K562 (cell line): ENCODE measurements around the gene TRIM38. TPM values are rescaled to one million over a fixed set of nuclear protein-coding genes. Genes with fewer than 3 reads are reported as not detected.

ENCODE experiments used
- CHCHD3 ChIP-seq: fragments of 250-450 bp; sonication (Bioruptor Pico); IDR thresholded peaks from 2 replicates; pipeline ENCODE4 v2.1.2; 2022; ENCODE audit warnings: mild to moderate bottlenecking
- CTCFL ChIP-seq: IDR thresholded peaks from 2 replicates; pipeline ENCODE4 v1.6.1; 2011; ENCODE audit warnings: borderline replicate concordance, low read depth, mild to moderate bottlenecking, moderate library complexity, low read length; ENCODE audit not compliant: insufficient read depth, poor library complexity, severe bottlenecking
- E2F3 ChIP-seq: fragments of 250-450 bp; sonication (Bioruptor Pico); IDR thresholded peaks from 2 replicates; pipeline ENCODE4 v1.4.0; 2020; ENCODE audit warnings: mild to moderate bottlenecking
- ETV6 ChIP-seq, 3 experiments: fragments of 150-350 bp in 1 of 3; sonication (generic) in 1 of 3; formaldehyde crosslinking in 1 of 3; IDR thresholded peaks; 2 replicates each; pipeline versions ENCODE4 v1.6.1 to v1.8.0; 2014 to 2022; ENCODE audit warnings: borderline replicate concordance in 2 of 3, low read depth in 2 of 3, antibody characterized with exemption in 1 of 3, low read length in 1 of 3, mild to moderate bottlenecking in 1 of 3, missing genetic modification reagents in 1 of 3
- HDAC3 ChIP-seq: fragments of 450-650 bp; IDR thresholded peaks from 2 replicates; pipeline ENCODE4 v1.6.1; 2018; ENCODE audit warnings: borderline replicate concordance, mild to moderate bottlenecking, moderate library complexity; ENCODE audit not compliant: partially characterized antibody
- HES1 ChIP-seq: fragments of 450-650 bp; IDR thresholded peaks from 2 replicates; pipeline ENCODE4 v1.6.1; 2016; ENCODE audit warnings: low read depth, mild to moderate bottlenecking, moderate library complexity
- HSF4 ChIP-seq: fragments of 250-450 bp; sonication (Bioruptor Pico); IDR thresholded peaks from 2 replicates; pipeline ENCODE4 v2.1.2; 2022; ENCODE audit warnings: mild to moderate bottlenecking, moderate library complexity, borderline replicate concordance
- NELFE ChIP-seq: IDR thresholded peaks from 2 replicates; pipeline ENCODE4 v1.6.1; 2011; ENCODE audit warnings: mild to moderate bottlenecking; ENCODE audit not compliant: insufficient read depth, insufficient read length
- PTRF ChIP-seq: fragments of 450-650 bp; IDR thresholded peaks from 2 replicates; pipeline ENCODE4 v1.6.1; 2016; ENCODE audit warnings: mild to moderate bottlenecking, missing genetic modification characterization, missing compliant biosample characterization
- PYGO2 ChIP-seq: fragments of 450-650 bp; IDR thresholded peaks from 2 replicates; pipeline ENCODE4 v1.6.1; 2016; ENCODE audit warnings: mild to moderate bottlenecking, missing genetic modification characterization, moderate library complexity, missing compliant biosample characterization
- RBM25 ChIP-seq: fragments of 200-400 bp; formaldehyde crosslinking; IDR thresholded peaks from 2 replicates; pipeline ENCODE4 v1.6.1; 2018; ENCODE audit warnings: low read length, low read depth, moderate library complexity; ENCODE audit not compliant: severe bottlenecking
- SIX5 ChIP-seq, 2 experiments: IDR thresholded peaks; 2 replicates each; pipeline ENCODE4 v1.6.1; 2011; ENCODE audit warnings: low read length in 2 of 2, borderline replicate concordance in 1 of 2, low read depth in 1 of 2, mild to moderate bottlenecking in 1 of 2, moderate library complexity in 1 of 2; ENCODE audit not compliant: insufficient read depth in 1 of 2
- SMAD3 ChIP-seq: fragments of 450-650 bp; formaldehyde crosslinking; conservative IDR thresholded peaks from 2 replicates; pipeline ENCODE4 v1.4.0; 2020; ENCODE audit warnings: mild to moderate bottlenecking
- SMARCC2 ChIP-seq: fragments of 450-650 bp; IDR thresholded peaks from 2 replicates; pipeline ENCODE4 v1.6.1; 2017; ENCODE audit warnings: antibody characterized with exemption, moderate library complexity, mild to moderate bottlenecking, low read depth
- SRSF9 ChIP-seq: fragments of 200-400 bp; formaldehyde crosslinking; IDR thresholded peaks from 2 replicates; pipeline ENCODE4 v1.6.1; 2017; ENCODE audit warnings: low read depth, low read length, borderline replicate concordance
- TGIF2 ChIP-seq: sonication (generic); formaldehyde crosslinking; IDR thresholded peaks from 2 replicates; pipeline ENCODE4 v1.8.1; 2022; ENCODE audit warnings: mild to moderate bottlenecking, missing genetic modification reagents, moderate library complexity
- U2AF1 ChIP-seq: fragments of 200-400 bp; formaldehyde crosslinking; optimal IDR thresholded peaks from 2 replicates; pipeline ENCODE3; 2017; ENCODE audit warnings: mild to moderate bottlenecking, low read depth, low read length, moderate library complexity
- ZNF133 ChIP-seq: fragments of 250-450 bp; sonication (Bioruptor Pico); IDR thresholded peaks from 2 replicates; pipeline ENCODE4 v1.4.0; 2020; ENCODE audit warnings: mild to moderate bottlenecking
- ZNF184 ChIP-seq: sonication (generic); formaldehyde crosslinking; IDR thresholded peaks from 2 replicates; pipeline ENCODE4 v1.5.0; 2020; ENCODE audit warnings: missing genetic modification reagents
- ZNF511 ChIP-seq: sonication (generic); formaldehyde crosslinking; IDR thresholded peaks from 2 replicates; pipeline ENCODE4 v1.8.0; 2022; ENCODE audit warnings: mild to moderate bottlenecking, missing genetic modification reagents
- ZNF586 ChIP-seq: fragments of 450-650 bp; formaldehyde crosslinking; conservative IDR thresholded peaks from 2 replicates; pipeline ENCODE4 v1.4.0; 2020; ENCODE audit warnings: mild to moderate bottlenecking, moderate library complexity
- ZNF699 ChIP-seq: fragments of 250-450 bp; sonication (Bioruptor Pico); IDR thresholded peaks from 2 replicates; pipeline ENCODE4 v1.8.0; 2021; ENCODE audit warnings: mild to moderate bottlenecking, moderate library complexity; ENCODE audit not compliant: insufficient replicate concordance
- ZNF766 ChIP-seq: fragments of 200-800 bp; sonication (Bioruptor generic); conservative IDR thresholded peaks from 2 replicates; pipeline ENCODE4 v1.6.1; 2016; ENCODE audit warnings: missing genetic modification characterization, missing compliant biosample characterization
- ZNF830 ChIP-seq: fragments of 250-450 bp; sonication (Bioruptor Pico); IDR thresholded peaks from 2 replicates; pipeline ENCODE4 v1.5.0; 2021; ENCODE audit warnings: mild to moderate bottlenecking
- polyA plus RNA-seq, 8 experiments: library from polyadenylated mRNA; depleted of rRNA in 4 of 8; stranded (reverse) in 5 of 8; unstranded in 3 of 8; fragments of >200 nt; fragmentation: Nextera tagmentation in 2 of 8; fragmentation: Illumina TruSeq in 1 of 8; extraction: Ambion mirVana in 2 of 8; extraction: Trizol in 1 of 8; gene quantifications; 2 replicates each; pipeline versions ENCODE4 v1.2.1 to v1.2.3, GENCODE V29; 2011 to 2014; ENCODE audit warnings: inconsistent platforms in 1 of 8, missing spikeins in 1 of 8
- total RNA-seq, 7 experiments: library from RNA; depleted of rRNA in 6 of 7; stranded (reverse); fragments of >200 nt in 6 of 7; fragmentation: Illumina TruSeq in 2 of 7; extraction: Trizol in 2 of 7; gene quantifications; 2 replicates each; pipeline versions ENCODE4 v1.2.1 to v1.2.3, GENCODE V29; 2011 to 2021; ENCODE audit warnings: low replicate concordance in 1 of 7

The TRIM38 gene
- total and polyA plus RNA-seq, 9 of the 15 experiments (the other 6 are each of a cell fraction or from before 2014, with no cell fraction given), result 1.7 to 6.7 (median 6.3) TPM

DNA sequence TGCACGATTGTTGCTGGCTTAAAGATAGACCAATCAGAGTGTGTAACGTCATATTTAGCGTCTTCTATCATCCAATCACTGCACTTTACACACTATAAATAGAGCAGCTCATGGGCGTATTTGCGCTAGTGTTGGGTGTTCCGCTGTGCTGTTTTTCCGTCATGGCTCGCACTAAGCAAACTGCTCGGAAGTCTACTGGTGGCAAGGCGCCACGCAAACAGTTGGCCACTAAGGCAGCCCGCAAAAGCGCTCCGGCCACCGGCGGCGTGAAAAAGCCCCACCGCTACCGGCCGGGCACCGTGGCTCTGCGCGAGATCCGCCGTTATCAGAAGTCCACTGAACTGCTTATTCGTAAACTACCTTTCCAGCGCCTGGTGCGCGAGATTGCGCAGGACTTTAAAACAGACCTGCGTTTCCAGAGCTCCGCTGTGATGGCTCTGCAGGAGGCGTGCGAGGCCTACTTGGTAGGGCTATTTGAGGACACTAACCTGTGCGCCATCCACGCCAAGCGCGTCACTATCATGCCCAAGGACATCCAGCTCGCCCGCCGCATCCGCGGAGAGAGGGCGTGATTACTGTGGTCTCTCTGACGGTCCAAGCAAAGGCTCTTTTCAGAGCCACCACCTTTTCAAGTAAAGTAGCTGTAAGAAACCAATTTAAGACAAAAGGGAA is 57.9 kb downstream of the TRIM38 start (continued):
- no peak for TF ChIP-seq PTRF
- TF ChIP-seq RBM25, result peak; percentile 49
- no peak for TF ChIP-seq ZNF586
- TF ChIP-seq ZNF699 (CRISPR knock-in tag), result no peak
- TF ChIP-seq SIX5 (IDR thresholded peaks at IDR 0.05; ENCODE audit: borderline replicate concordance in 1 of 2, insufficient read depth in 1 of 2, low read depth in 1 of 2, low read length in 2 of 2), result no peak
- peak; percentile 13 for TF ChIP-seq NELFE
- no peak for TF ChIP-seq ZNF184
- TF ChIP-seq HES1, result no peak
- no peak for TF ChIP-seq SMARCC2
- no peak for TF ChIP-seq SRSF9
- no peak for TF ChIP-seq TGIF2 (CRISPR knock-in tag)
- TF ChIP-seq HSF4 (CRISPR knock-in tag), result no peak
- no peak for TF ChIP-seq ETV6 (IDR thresholded peaks at IDR 0.05; ENCODE audit: borderline replicate concordance in 1 of 2, low read depth in 2 of 2, low read length in 1 of 2)
- TF ChIP-seq ETV6 (CRISPR knock-in tag; IDR thresholded peaks at IDR 0.05; ENCODE audit: borderline replicate concordance), result no peak
- no peak for TF ChIP-seq SMAD3
- peak; percentile 53; the same call in 1 of the 2 replicates for TF ChIP-seq ZNF511 (CRISPR knock-in tag)
- TF ChIP-seq CTCFL, result no peak
- TF ChIP-seq E2F3 (CRISPR knock-in tag), result no peak
- TF ChIP-seq U2AF1, result no peak
- no peak for TF ChIP-seq CHCHD3 (CRISPR knock-in tag)
- TF ChIP-seq ZNF830 (CRISPR knock-in tag), result no peak
- no peak for TF ChIP-seq ZNF133 (CRISPR knock-in tag)
- TF ChIP-seq PYGO2 (tag), result no peak
- no peak for TF ChIP-seq HDAC3
- TF ChIP-seq ZNF766 (CRISPR knock-in tag), result 0 out of 2 replicates have a peak, but pooled peaks have one; percentile 50
